ENCODE results near the gene TDRD12.

GRCh38 chr19:32702010-32702409, 17.6 kb upstream of the TDRD12 start:
- TF ChIP-seq POLR2A (IDR thresholded peaks at IDR 0.05; ENCODE audit: low read length) = no peak
- no peak for TF ChIP-seq GATA1 (IDR thresholded peaks at IDR 0.05; ENCODE audit: low read depth, low read length)
